GM23248 (cell line): Measurements from ENCODE around the gene STRADA.

ENCODE experiments used
- EZH2 ChIP-seq: fragments of 200-600 bp; sonication (generic); IDR thresholded peaks from 2 replicates; pipeline ENCODE4 v1.6.1; 2018; ENCODE audit warnings: antibody characterized with exemption, mild to moderate bottlenecking; ENCODE audit not compliant: insufficient read depth, poor library complexity, severe bottlenecking
- EZH2phosphoT487 ChIP-seq: fragments of 200-600 bp; sonication (generic); IDR thresholded peaks from 2 replicates; pipeline ENCODE4 v1.6.1; 2018; ENCODE audit warnings: antibody characterized with exemption, moderate library complexity, mild to moderate bottlenecking, low read depth; ENCODE audit not compliant: insufficient read depth

GRCh38 chr17:63695889-63696288 lies 45.7 kb downstream of the STRADA start:
- TF ChIP-seq EZH2 (no peak), EZH2phosphoT487 (no peak)
